ENCODE data around the gene SULT1E1.

Gene SULT1E1

GRCh38 chr4:69823481-69824186, 36.3 kb downstream of the SULT1E1 start:
- TF ChIP-seq ISL1 (CRISPR knock-in tag; IDR thresholded peaks at IDR 0.05) (no peak), CSDC2 (CRISPR knock-in tag; IDR thresholded peaks at IDR 0.05) (no peak), SNAI2 (CRISPR knock-in tag; IDR thresholded peaks at IDR 0.05) (no peak), TSHZ2 (CRISPR knock-in tag; IDR thresholded peaks at IDR 0.05) (no peak), ZC3H10 (CRISPR knock-in tag; IDR thresholded peaks at IDR 0.05) (no peak), BACH2 (CRISPR knock-in tag; IDR thresholded peaks at IDR 0.05; ENCODE audit: borderline replicate concordance) (no peak), ZNF565 (CRISPR knock-in tag; conservative IDR thresholded peaks at IDR 0.05; ENCODE audit: low read depth) (no peak), ARNTL (CRISPR knock-in tag; IDR thresholded peaks at IDR 0.05; ENCODE audit: borderline replicate concordance, low read depth) (no peak), ESRRG (CRISPR knock-in tag; IDR thresholded peaks at IDR 0.05) (no peak), PATZ1 (CRISPR knock-in tag; IDR thresholded peaks at IDR 0.05; ENCODE audit: borderline replicate concordance) (no peak), TCF4 (CRISPR knock-in tag; IDR thresholded peaks at IDR 0.05; ENCODE audit: borderline replicate concordance) (no peak), ZNF8 (CRISPR knock-in tag; IDR thresholded peaks at IDR 0.05) (no peak), GLIS3 (CRISPR knock-in tag; IDR thresholded peaks at IDR 0.05) (no peak), ZFP30 (CRISPR knock-in tag; IDR thresholded peaks at IDR 0.05) (no peak), ZNF70 (CRISPR knock-in tag; IDR thresholded peaks at IDR 0.05) (no peak)
- ATAC-seq, result peak; percentile 92

GRCh38 chr4:69823048-69823447, 36.9 kb downstream of the SULT1E1 start:
- ATAC-seq, result no peak; the same call in 2 of the 3 replicates
- no peak for TF ChIP-seq ZFP3 (CRISPR knock-in tag; IDR thresholded peaks at IDR 0.05)
- no peak for TF ChIP-seq ZNF8 (CRISPR knock-in tag; IDR thresholded peaks at IDR 0.05)
- no peak for TF ChIP-seq ZC3H10 (CRISPR knock-in tag; IDR thresholded peaks at IDR 0.05)
- no peak for TF ChIP-seq OSR1 (CRISPR knock-in tag; IDR thresholded peaks at IDR 0.05)
- TF ChIP-seq ESRRG (CRISPR knock-in tag; IDR thresholded peaks at IDR 0.05), result no peak
- no peak for TF ChIP-seq POU6F1 (CRISPR knock-in tag; IDR thresholded peaks at IDR 0.05; ENCODE audit: borderline replicate concordance, low read depth)
- TF ChIP-seq ZNF565 (CRISPR knock-in tag; conservative IDR thresholded peaks at IDR 0.05; ENCODE audit: low read depth), result no peak
- TF ChIP-seq GLIS3 (CRISPR knock-in tag; IDR thresholded peaks at IDR 0.05), result no peak
- no peak for TF ChIP-seq CREB5 (CRISPR knock-in tag; IDR thresholded peaks at IDR 0.05; ENCODE audit: low read depth)
- TF ChIP-seq PPARA (CRISPR knock-in tag; IDR thresholded peaks at IDR 0.05; ENCODE audit: borderline replicate concordance), result no peak
- TF ChIP-seq ISL1 (CRISPR knock-in tag; IDR thresholded peaks at IDR 0.05), result no peak
- no peak for TF ChIP-seq RARB (CRISPR knock-in tag; IDR thresholded peaks at IDR 0.05)
- no peak for TF ChIP-seq TCF4 (CRISPR knock-in tag; IDR thresholded peaks at IDR 0.05; ENCODE audit: borderline replicate concordance)
- no peak for TF ChIP-seq BACH2 (CRISPR knock-in tag; IDR thresholded peaks at IDR 0.05; ENCODE audit: borderline replicate concordance)

- TF ChIP-seq ZNF8 (CRISPR knock-in tag; IDR thresholded peaks at IDR 0.05) (no peak), PPARA (CRISPR knock-in tag; IDR thresholded peaks at IDR 0.05; ENCODE audit: borderline replicate concordance) (no peak), RARB (CRISPR knock-in tag; IDR thresholded peaks at IDR 0.05) (no peak), TOX (CRISPR knock-in tag; IDR thresholded peaks at IDR 0.05; ENCODE audit: borderline replicate concordance) (no peak)
- ATAC-seq, result no peak
These were observed 37.7 kb downstream of the SULT1E1 start for GRCh38 chr4:69822198-69822597.

Data from SK-N-SH treated with all-trans-retinoic acid at 6 μM for 48 hours (cell line).